OCI-LY7 (cell line): ENCODE data around the gene OR2T11. TPM values are rescaled to one million over a fixed set of nuclear protein-coding genes. Genes with fewer than 3 reads are reported as not detected.

Source experiments
- BruUV-seq: library from RNA; stranded (reverse); fragments of 400-500 nt; replicated peaks from 2 replicates; lab custom pipeline; 2021; lab: Mats Ljungman, UMichigan
- CTCF ChIA-PET: fragments of 300-600 bp; sonication (Branson Sonifier 250); formaldehyde crosslinking; loops from one replicate; lab custom pipeline; 2022; ENCODE audit warnings: antibody characterized with exemption; ENCODE audit not compliant: unreplicated experiment; lab: Charles Lee
- POLR2A ChIA-PET: fragments of 300-600 bp; sonication (Branson Sonifier 250); formaldehyde crosslinking; loops from one replicate; lab custom pipeline; 2022; ENCODE audit warnings: antibody characterized with exemption; lab: Charles Lee
- DNase-seq: peaks from one replicate; pipeline ENCODE4 v3.0.0-alpha.2; 2015; ENCODE audit warnings: low spot score
- H2AFZ ChIP-seq: fragments of 200-600 bp; sonication (generic), shearing (Covaris generic); 2 replicates; pipeline ENCODE4 v1.6.1; 2014; ENCODE audit warnings: mild to moderate bottlenecking, antibody characterized with exemption, low read length, moderate library complexity
- H3K27ac ChIP-seq: fragments of 200-600 bp; sonication (generic); 2 replicates; pipeline ENCODE4 v1.5.1; 2014; ENCODE audit warnings: mixed run types, low read depth, mild to moderate bottlenecking, moderate library complexity, low read length, inconsistent platforms; ENCODE audit not compliant: poor library complexity, severe bottlenecking
- H3K36me3 ChIP-seq: fragments of 200-600 bp; sonication (generic); 2 replicates; pipeline ENCODE4 v1.6.1; 2014; ENCODE audit warnings: mild to moderate bottlenecking, antibody characterized with exemption, low read length, moderate library complexity, mixed read lengths; ENCODE audit not compliant: insufficient read depth
- H3K4me1 ChIP-seq: fragments of 200-600 bp; sonication (generic); 2 replicates; pipeline ENCODE4 v1.5.1; 2014; ENCODE audit warnings: mild to moderate bottlenecking, low read length; ENCODE audit not compliant: insufficient read depth, poor library complexity, severe bottlenecking
- H3K4me2 ChIP-seq: fragments of 200-600 bp; sonication (generic); 2 replicates; pipeline ENCODE4 v1.6.1; 2014; ENCODE audit warnings: mild to moderate bottlenecking, low read length
- H3K4me3 ChIP-seq: fragments of 200-600 bp; sonication (generic); 2 replicates; pipeline ENCODE4 v1.5.1; 2014; ENCODE audit warnings: mild to moderate bottlenecking, low read depth, low read length; ENCODE audit not compliant: poor library complexity, severe bottlenecking
- H3K79me2 ChIP-seq: fragments of 200-600 bp; sonication (generic); 2 replicates; pipeline ENCODE4 v1.6.1; 2016; ENCODE audit warnings: low read depth, mild to moderate bottlenecking, low read length, moderate library complexity, mixed read lengths; ENCODE audit not compliant: insufficient read depth
- H3K9me2 ChIP-seq: fragments of 200-600 bp; sonication (generic); 2 replicates; pipeline ENCODE4 v1.6.1; 2016; ENCODE audit warnings: mild to moderate bottlenecking, low read length, mixed read lengths; ENCODE audit not compliant: insufficient read depth
- H3K9me3 ChIP-seq: fragments of 200-600 bp; sonication (generic); 2 replicates; pipeline ENCODE4 v1.6.1; 2014; ENCODE audit warnings: mild to moderate bottlenecking, mixed run types, low read length, mixed read lengths
- H4K20me1 ChIP-seq: fragments of 200-600 bp; sonication (generic); 2 replicates; pipeline ENCODE4 v1.6.1; 2014; ENCODE audit warnings: mild to moderate bottlenecking, antibody characterized with exemption, low read length, moderate library complexity, mixed read lengths; ENCODE audit not compliant: insufficient read depth
- EZH2phosphoT487 ChIP-seq: fragments of 200-600 bp; sonication (generic); IDR thresholded peaks from 2 replicates; pipeline ENCODE4 v1.6.1; 2018; ENCODE audit warnings: low read depth, borderline replicate concordance, mild to moderate bottlenecking, mixed run types, antibody characterized with exemption, low read length, moderate library complexity, mixed read lengths
- intact Hi-C: fragments of 100-400 bp; cut with micrococcal nuclease; formaldehyde crosslinking; loops from one replicate; pipeline ENCODE4 v1.10.0; 2022; ENCODE audit not compliant: unreplicated experiment
- total RNA-seq, 2 experiments: library from RNA; depleted of rRNA in 1 of 2; stranded (reverse); fragments of >200 nt in 1 of 2; shearing (Covaris generic) in 1 of 2; gene quantifications; 2 replicates each; pipeline ENCODE4 v1.2.3, GENCODE V29; 2014 to 2022
- TF ChIP-seq, protein P1 (sequence below): fragments of 200-600 bp; sonication (generic); conservative IDR thresholded peaks from 2 replicates; pipeline ENCODE4 v1.5.1; 2014; ENCODE audit warnings: mild to moderate bottlenecking, antibody characterized with exemption, low read length, moderate library complexity, mixed read lengths

The OR2T11 gene
- total RNA-seq, 2 experiments from 2014 or later: not detected

DNA sequence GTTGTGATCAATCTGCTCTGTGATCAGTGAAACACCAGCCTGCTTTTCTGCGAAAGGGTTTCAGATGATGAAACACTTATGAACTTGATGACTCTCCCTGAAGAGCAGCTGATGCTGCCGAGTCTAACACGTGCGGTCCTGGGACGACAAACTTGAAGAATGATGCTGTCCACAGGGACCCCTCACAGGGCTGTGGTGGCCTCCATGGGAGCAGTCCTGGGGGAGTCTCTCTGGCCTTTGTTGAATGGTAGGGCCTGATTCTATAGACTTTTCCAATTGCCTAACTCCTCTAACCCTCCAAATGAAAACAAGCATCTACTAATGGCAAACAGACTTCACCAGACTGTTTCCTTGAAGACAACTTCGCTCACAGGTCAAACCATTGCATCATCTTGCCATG, 37.3 kb downstream of the OR2T11 start, which contains the start of gene OR2T10:
TSS of gene OR2T10 (minus strand) at position 112 of the 400 bp plus-strand sequence. CDS start 3,932 bp downstream, outside the sequence.
- TF ChIP-seq EZH2phosphoT487: no peak
- TF ChIP-seq, protein P1, sequence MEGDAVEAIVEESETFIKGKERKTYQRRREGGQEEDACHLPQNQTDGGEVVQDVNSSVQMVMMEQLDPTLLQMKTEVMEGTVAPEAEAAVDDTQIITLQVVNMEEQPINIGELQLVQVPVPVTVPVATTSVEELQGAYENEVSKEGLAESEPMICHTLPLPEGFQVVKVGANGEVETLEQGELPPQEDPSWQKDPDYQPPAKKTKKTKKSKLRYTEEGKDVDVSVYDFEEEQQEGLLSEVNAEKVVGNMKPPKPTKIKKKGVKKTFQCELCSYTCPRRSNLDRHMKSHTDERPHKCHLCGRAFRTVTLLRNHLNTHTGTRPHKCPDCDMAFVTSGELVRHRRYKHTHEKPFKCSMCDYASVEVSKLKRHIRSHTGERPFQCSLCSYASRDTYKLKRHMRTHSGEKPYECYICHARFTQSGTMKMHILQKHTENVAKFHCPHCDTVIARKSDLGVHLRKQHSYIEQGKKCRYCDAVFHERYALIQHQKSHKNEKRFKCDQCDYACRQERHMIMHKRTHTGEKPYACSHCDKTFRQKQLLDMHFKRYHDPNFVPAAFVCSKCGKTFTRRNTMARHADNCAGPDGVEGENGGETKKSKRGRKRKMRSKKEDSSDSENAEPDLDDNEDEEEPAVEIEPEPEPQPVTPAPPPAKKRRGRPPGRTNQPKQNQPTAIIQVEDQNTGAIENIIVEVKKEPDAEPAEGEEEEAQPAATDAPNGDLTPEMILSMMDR: no peak
- Histone ChIP-seq H4K20me1 (no peaks in the 10 kb centered on the region), H2AFZ (no peak within 1 kb of the TSS), H3K4me3 (no peak within 1 kb of the TSS), H3K79me2 (no peaks in the 10 kb centered on the region), H3K4me2 (no peak within 1 kb of the TSS), H3K27ac (no peak within 1 kb of the TSS), H3K36me3 (no peaks in the 10 kb centered on the region), H3K4me1 (no peaks in the 10 kb centered on the region), H3K9me2 (no peaks in the 10 kb centered on the region), H3K9me3 (no peaks in the 10 kb centered on the region)
- DNase-seq: no peak
- CTCF ChIA-PET: no interaction called here
- POLR2A ChIA-PET: no interaction called here
- intact Hi-C loops: no loop called here
- BruUV-seq: no TSS peak

DNA sequence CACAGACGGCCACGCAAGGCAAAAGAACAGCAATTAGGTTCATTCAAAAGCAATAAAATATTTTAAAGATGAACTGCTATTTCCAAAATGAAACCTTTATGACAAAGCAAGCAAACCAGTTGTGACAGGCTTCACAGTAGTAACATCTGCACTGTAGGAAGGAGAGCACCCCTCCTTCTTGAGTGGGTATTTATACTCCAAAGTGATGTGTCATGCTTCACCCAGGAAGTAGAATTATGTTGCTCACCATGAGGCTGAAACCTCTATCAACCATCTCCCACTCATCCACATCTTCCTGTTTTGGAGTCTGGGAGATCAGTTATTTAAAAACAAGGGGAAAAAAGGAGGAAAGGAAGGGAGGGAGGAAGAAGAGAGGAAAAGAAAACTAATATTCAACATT, 38.3 kb downstream of the OR2T11 start:
- ChIA-PET CTCF (no interaction called here), POLR2A (no interaction called here)
- DNase-seq: no peak
- no peaks in the 10 kb centered on the region for H3K9me3 ChIP-seq
- H3K36me3 ChIP-seq: no peaks in the 10 kb centered on the region
- no peak overlapping the region for H3K27ac ChIP-seq
- no peaks in the 10 kb centered on the region for H3K79me2 ChIP-seq
- TF ChIP-seq, protein P1: no peak
- no peak for TF ChIP-seq EZH2phosphoT487
- H3K4me3 ChIP-seq: no peak overlapping the region
- H3K9me2 ChIP-seq: no peaks in the 10 kb centered on the region
- no peak overlapping the region for H3K4me2 ChIP-seq
- intact Hi-C loops: no loop called here
- no peaks in the 10 kb centered on the region for H4K20me1 ChIP-seq
- H3K4me1 ChIP-seq: no peaks in the 10 kb centered on the region
- H2AFZ ChIP-seq: no peak overlapping the region
- no TSS peak for BruUV-seq

DNA sequence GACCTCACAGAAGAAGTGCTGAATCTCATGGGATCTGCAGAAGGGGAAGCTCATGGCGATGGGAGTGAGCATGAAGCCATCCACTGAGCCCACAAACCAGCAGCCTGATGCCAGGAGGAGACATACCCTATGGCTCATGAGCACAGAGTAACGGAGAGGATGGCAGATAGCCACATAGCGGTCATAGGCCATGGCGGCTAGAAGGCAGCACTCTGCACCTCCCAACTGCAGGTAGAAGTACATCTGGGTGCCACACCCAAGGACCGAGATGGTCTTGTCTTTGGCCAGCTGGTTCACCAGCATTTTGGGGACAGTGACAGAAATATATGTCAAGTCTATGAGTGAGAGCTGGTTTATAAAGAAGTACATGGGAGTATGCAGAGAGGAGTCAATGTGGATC, 41.7 kb downstream of the OR2T11 start:
- no TSS peak for BruUV-seq
- no peak for TF ChIP-seq EZH2phosphoT487
- TF ChIP-seq, protein P1: no peak

More for the DNA sequence above, 41.7 kb downstream of the OR2T11 start:
- Histone ChIP-seq H3K9me3 (no peaks in the 10 kb centered on the region), H3K4me1 (no peaks in the 10 kb centered on the region), H3K36me3 (no peaks in the 10 kb centered on the region), H3K9me2 (no peaks in the 10 kb centered on the region), H4K20me1 (no peaks in the 10 kb centered on the region), H2AFZ (no peak overlapping the region), H3K27ac (no peak overlapping the region), H3K4me3 (no peak overlapping the region), H3K79me2 (no peaks in the 10 kb centered on the region), H3K4me2 (no peak overlapping the region)
- no peak for DNase-seq
- ChIA-PET CTCF (no interaction called here), POLR2A (no interaction called here)
- intact Hi-C loops: no loop called here
